Fibroblast of villous mesenchyme (primary cell): ENCODE measurements around the gene CALM1. TPM values are rescaled to one million over a fixed set of nuclear protein-coding genes. Genes with fewer than 3 reads are reported as not detected.

Experiments
- DNase-seq: peaks from one replicate; pipeline ENCODE4 v3.0.0-alpha.2; 2010; ENCODE audit warnings: low read depth
- H3K4me3 ChIP-seq: 2 replicates; pipeline ENCODE4 v1.5.1; 2011; ENCODE audit warnings: low read depth, mild to moderate bottlenecking, low read length
- CTCF ChIP-seq: IDR thresholded peaks from 2 replicates; pipeline ENCODE4 v1.5.1; 2012; ENCODE audit warnings: low read depth, mild to moderate bottlenecking, low read length; ENCODE audit not compliant: insufficient read depth
- total RNA-seq: library from RNA; depleted of rRNA; stranded (reverse); fragments of >200 nt; gene quantifications from 2 replicates; pipeline ENCODE4 v1.2.3, GENCODE V29; 2012

Gene CALM1
- total RNA-seq, 1 donor, result 286 TPM

- H3K4me3 ChIP-seq, result no peak overlapping the region
- no peak for DNase-seq
- no peak for TF ChIP-seq CTCF
These were observed 18.6 kb upstream of the CALM1 start for GRCh38 chr14:90378249-90378648.

- no peak for TF ChIP-seq CTCF
These were observed 17.7 kb upstream of the CALM1 start for GRCh38 chr14:90379106-90379505.

GRCh38 chr14:90381011-90381786, 15.6 kb upstream of the CALM1 start:
- DNase-seq, result peak; percentile 43
- TF ChIP-seq CTCF, result no peak
- no peak overlapping the region for H3K4me3 ChIP-seq

More at GRCh38 chr14:90379106-90379505, 17.7 kb upstream of the CALM1 start:
- DNase-seq, result no peak
- no peak overlapping the region for H3K4me3 ChIP-seq

- H3K4me3 ChIP-seq, result peak overlapping the region; percentile 77
- DNase-seq, result no peak
- TF ChIP-seq CTCF, result no peak
These were observed 14.8 kb upstream of the CALM1 start for GRCh38 chr14:90381999-90382451.

GRCh38 chr14:90382491-90383125, 14.2 kb upstream of the CALM1 start:
- DNase-seq, result peak; percentile 87
- peak overlapping the region; percentile 77 for H3K4me3 ChIP-seq
- no peak for TF ChIP-seq CTCF

- TF ChIP-seq CTCF, result no peak
- DNase-seq, result peak; percentile 100
- H3K4me3 ChIP-seq, result peak overlapping the region; percentile 77
These were observed 13.6 kb upstream of the CALM1 start for GRCh38 chr14:90383126-90383730.
